ENCODE measurements around the gene LEPR. TPM values are rescaled to one million over a fixed set of nuclear protein-coding genes. Genes with fewer than 3 reads are reported as not detected.

The LEPR gene
- total RNA-seq, 1 experiment from 2014 or later, result 0.16 TPM

GRCh38 chr1:65401612-65402011 is 18.9 kb upstream of the LEPR start:
- no peak for DNase-seq (ENCODE audit: low read depth, low spot score)
- in situ Hi-C loops (cut with HindIII; ENCODE audit: low pct_unique_long_range_greater_than_20kb, low sequenced_read_pairs), result no loop called here

- no peak for DNase-seq (ENCODE audit: low read depth, low spot score)
- in situ Hi-C loops (cut with HindIII; ENCODE audit: low pct_unique_long_range_greater_than_20kb, low sequenced_read_pairs), result no loop called here
These were observed 15.5 kb upstream of the LEPR start for GRCh38 chr1:65404941-65405340.

- no peak for DNase-seq (ENCODE audit: low read depth, low spot score)
- in situ Hi-C loops (cut with HindIII; ENCODE audit: low pct_unique_long_range_greater_than_20kb, low sequenced_read_pairs), result no loop called here
These were observed 12.6 kb upstream of the LEPR start for GRCh38 chr1:65407877-65408276.

GRCh38 chr1:65409314-65409713 is 11.2 kb upstream of the LEPR start:
- DNase-seq (ENCODE audit: low read depth, low spot score), result no peak
- in situ Hi-C loops (cut with HindIII; ENCODE audit: low pct_unique_long_range_greater_than_20kb, low sequenced_read_pairs), result no loop called here

- in situ Hi-C loops (cut with HindIII; ENCODE audit: low pct_unique_long_range_greater_than_20kb, low sequenced_read_pairs), result no loop called here
- no peak for DNase-seq (ENCODE audit: low read depth, low spot score)
These were observed 10.6 kb upstream of the LEPR start for GRCh38 chr1:65409816-65410326.

GRCh38 chr1:65412256-65412983 is 8.0 kb upstream of the LEPR start:
- in situ Hi-C loops (cut with HindIII; ENCODE audit: low pct_unique_long_range_greater_than_20kb, low sequenced_read_pairs), result no loop called here
- no peak for DNase-seq (ENCODE audit: low read depth, low spot score)

GRCh38 chr1:65412984-65413375 is 7.5 kb upstream of the LEPR start:
- in situ Hi-C loops (cut with HindIII; ENCODE audit: low pct_unique_long_range_greater_than_20kb, low sequenced_read_pairs), result no loop called here
- DNase-seq (ENCODE audit: low read depth, low spot score), result no peak

- DNase-seq (ENCODE audit: low read depth, low spot score), result no peak
- in situ Hi-C loops (cut with HindIII; ENCODE audit: low pct_unique_long_range_greater_than_20kb, low sequenced_read_pairs), result no loop called here
These were observed 5.9 kb upstream of the LEPR start for GRCh38 chr1:65414538-65414937.

GRCh38 chr1:65416767-65417166 is 3.7 kb upstream of the LEPR start:
- in situ Hi-C loops (cut with HindIII; ENCODE audit: low pct_unique_long_range_greater_than_20kb, low sequenced_read_pairs), result no loop called here
- DNase-seq (ENCODE audit: low read depth, low spot score), result no peak

GRCh38 chr1:65417729-65418128 is 2.7 kb upstream of the LEPR start:
- in situ Hi-C loops (cut with HindIII; ENCODE audit: low pct_unique_long_range_greater_than_20kb, low sequenced_read_pairs), result no loop called here
- DNase-seq (ENCODE audit: low read depth, low spot score), result no peak

GRCh38 chr1:65418522-65419185 is 1.8 kb upstream of the LEPR start:
- no peak for DNase-seq (ENCODE audit: low read depth, low spot score)
- in situ Hi-C loops (cut with HindIII; ENCODE audit: low pct_unique_long_range_greater_than_20kb, low sequenced_read_pairs), result no loop called here

GRCh38 chr1:65419681-65420589 is 533 bp upstream of the LEPR start:
- DNase-seq (ENCODE audit: low read depth, low spot score), result peak; percentile 96
- in situ Hi-C loops (cut with HindIII; ENCODE audit: low pct_unique_long_range_greater_than_20kb, low sequenced_read_pairs), result no loop called here

GRCh38 chr1:65421351-65422025 is 1.0 kb downstream of the LEPR start:
- in situ Hi-C loops (cut with HindIII; ENCODE audit: low pct_unique_long_range_greater_than_20kb, low sequenced_read_pairs), result no loop called here
- no peak for DNase-seq (ENCODE audit: low read depth, low spot score)

- in situ Hi-C loops (cut with HindIII; ENCODE audit: low pct_unique_long_range_greater_than_20kb, low sequenced_read_pairs), result no loop called here
- no peak for DNase-seq (ENCODE audit: low read depth, low spot score)
These were observed 2.1 kb downstream of the LEPR start for GRCh38 chr1:65422241-65423203.

- DNase-seq (ENCODE audit: low read depth, low spot score), result no peak
These were observed 3.6 kb downstream of the LEPR start for GRCh38 chr1:65423884-65424572.

GRCh38 chr1:65424573-65424889 is 4.1 kb downstream of the LEPR start:
- in situ Hi-C loops (cut with HindIII; ENCODE audit: low pct_unique_long_range_greater_than_20kb, low sequenced_read_pairs), result no loop called here
- no peak for DNase-seq (ENCODE audit: low read depth, low spot score)

More at GRCh38 chr1:65423884-65424572, 3.6 kb downstream of the LEPR start:
- in situ Hi-C loops (cut with HindIII; ENCODE audit: low pct_unique_long_range_greater_than_20kb, low sequenced_read_pairs), result no loop called here
